Measurements from ENCODE around the gene DEDD. TPM values are rescaled to one million over a fixed set of nuclear protein-coding genes. Genes with fewer than 3 reads are reported as not detected.
A peak's percentile ranks its signal among the peaks of the same experiment; 100 is the strongest.

DEDD gene
- total and polyA plus RNA-seq, 2 donors (not counting 1 experiment from before 2014, with no cell fraction given) = 21.6 to 40.3 TPM

DNA sequence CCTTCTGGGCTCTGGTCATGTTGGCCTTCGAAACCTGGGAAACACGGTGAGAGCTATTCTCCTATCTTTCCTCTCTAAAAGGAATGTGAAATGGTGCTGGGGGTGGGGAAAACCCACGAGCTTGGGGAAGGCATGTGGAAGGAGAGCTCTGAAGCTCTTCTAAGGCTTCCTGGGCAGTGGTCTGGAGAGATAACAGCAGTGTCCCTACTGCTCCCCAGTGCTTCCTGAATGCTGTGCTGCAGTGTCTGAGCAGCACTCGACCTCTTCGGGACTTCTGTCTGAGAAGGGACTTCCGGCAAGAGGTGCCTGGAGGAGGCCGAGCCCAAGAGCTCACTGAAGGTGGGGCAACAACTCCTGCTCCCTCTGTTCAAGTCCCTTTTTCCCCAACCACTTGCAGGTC, 29.6 kb upstream of the DEDD start:
- Histone ChIP-seq H3K4me2 (ENCODE audit: extremely low read depth, insufficient read depth, low read length) (no peak overlapping the region), H3K27ac (ENCODE audit: insufficient read depth, low read length) (no peak overlapping the region), H3K4me3 (replicated peaks in 1 of 4; ENCODE audit: control extremely low read depth in 1 of 4, insufficient read depth in 1 of 4, low read depth in 3 of 4, low read length in 4 of 4) (no peak overlapping the region), H2AFZ (ENCODE audit: low read length) (no peak overlapping the region), H3K4me1 (ENCODE audit: control insufficient read depth, extremely low read depth, insufficient read depth, low read length) (peaks cover 15% of the 10 kb centered on the region), H3K27me3 (ENCODE audit: control insufficient read depth, insufficient read depth, low read length) (no peaks in the 10 kb centered on the region), H3K36me3 (ENCODE audit: control insufficient read depth, insufficient read depth, low read length) (peaks cover 23% of the 10 kb centered on the region), H3K9me3 (ENCODE audit: control insufficient read depth, insufficient read depth, low read depth, low read length) (no peaks in the 10 kb centered on the region), H4K20me1 (ENCODE audit: control insufficient read depth, extremely low read depth, insufficient read depth, low read length) (no peaks in the 10 kb centered on the region), H3K9ac (ENCODE audit: insufficient read depth, low read length) (no peak overlapping the region), H3K79me2 (ENCODE audit: control insufficient read depth, insufficient read depth, low read length) (peaks cover 16% of the 10 kb centered on the region)
- TF ChIP-seq, protein P1, sequence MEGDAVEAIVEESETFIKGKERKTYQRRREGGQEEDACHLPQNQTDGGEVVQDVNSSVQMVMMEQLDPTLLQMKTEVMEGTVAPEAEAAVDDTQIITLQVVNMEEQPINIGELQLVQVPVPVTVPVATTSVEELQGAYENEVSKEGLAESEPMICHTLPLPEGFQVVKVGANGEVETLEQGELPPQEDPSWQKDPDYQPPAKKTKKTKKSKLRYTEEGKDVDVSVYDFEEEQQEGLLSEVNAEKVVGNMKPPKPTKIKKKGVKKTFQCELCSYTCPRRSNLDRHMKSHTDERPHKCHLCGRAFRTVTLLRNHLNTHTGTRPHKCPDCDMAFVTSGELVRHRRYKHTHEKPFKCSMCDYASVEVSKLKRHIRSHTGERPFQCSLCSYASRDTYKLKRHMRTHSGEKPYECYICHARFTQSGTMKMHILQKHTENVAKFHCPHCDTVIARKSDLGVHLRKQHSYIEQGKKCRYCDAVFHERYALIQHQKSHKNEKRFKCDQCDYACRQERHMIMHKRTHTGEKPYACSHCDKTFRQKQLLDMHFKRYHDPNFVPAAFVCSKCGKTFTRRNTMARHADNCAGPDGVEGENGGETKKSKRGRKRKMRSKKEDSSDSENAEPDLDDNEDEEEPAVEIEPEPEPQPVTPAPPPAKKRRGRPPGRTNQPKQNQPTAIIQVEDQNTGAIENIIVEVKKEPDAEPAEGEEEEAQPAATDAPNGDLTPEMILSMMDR (conservative IDR thresholded peaks at IDR 0.05 in 1 of 2, IDR thresholded peaks at IDR 0.05 in 1 of 2; ENCODE audit: low read depth in 1 of 2, low read length in 2 of 2) = no peak
- no peak for TF ChIP-seq EZH2 (IDR thresholded peaks at IDR 0.05; ENCODE audit: low read length, missing control alignments)
- no peak for DNase-seq (ENCODE audit: low read depth in 2 of 2)

DNA sequence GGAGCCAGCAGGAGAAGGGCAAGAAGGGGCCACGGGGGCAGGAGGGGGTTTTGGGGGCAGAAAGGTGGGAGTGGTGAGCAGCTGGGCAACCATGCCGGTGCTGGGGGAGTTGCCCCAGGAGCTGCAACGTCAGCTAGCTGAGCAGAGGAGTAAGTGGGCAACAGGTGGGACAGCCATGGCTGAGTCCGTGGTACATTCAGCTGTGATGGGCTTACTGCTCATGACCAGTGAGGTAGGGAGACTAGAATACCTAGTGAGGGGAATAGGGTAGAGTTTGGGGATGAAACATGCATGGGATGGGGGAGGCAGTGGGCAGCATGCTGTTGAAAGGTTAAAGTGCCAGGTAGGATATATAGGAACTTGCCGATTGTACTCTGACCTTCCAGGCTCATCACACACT, 29.2 kb upstream of the DEDD start:
- no peak for DNase-seq (ENCODE audit: low read depth in 2 of 2)
- Histone ChIP-seq H2AFZ (ENCODE audit: low read length) (no peak overlapping the region), H3K4me2 (ENCODE audit: extremely low read depth, insufficient read depth, low read length) (no peak overlapping the region), H3K4me3 (replicated peaks in 1 of 4; ENCODE audit: control extremely low read depth in 1 of 4, insufficient read depth in 1 of 4, low read depth in 3 of 4, low read length in 4 of 4) (no peak overlapping the region), H3K36me3 (ENCODE audit: control insufficient read depth, insufficient read depth, low read length) (peaks cover 27% of the 10 kb centered on the region), H3K79me2 (ENCODE audit: control insufficient read depth, insufficient read depth, low read length) (peaks cover 16% of the 10 kb centered on the region), H3K9ac (ENCODE audit: insufficient read depth, low read length) (no peak overlapping the region), H3K9me3 (ENCODE audit: control insufficient read depth, insufficient read depth, low read depth, low read length) (no peaks in the 10 kb centered on the region), H3K27me3 (ENCODE audit: control insufficient read depth, insufficient read depth, low read length) (no peaks in the 10 kb centered on the region), H3K4me1 (ENCODE audit: control insufficient read depth, extremely low read depth, insufficient read depth, low read length) (peaks cover 12% of the 10 kb centered on the region), H4K20me1 (ENCODE audit: control insufficient read depth, extremely low read depth, insufficient read depth, low read length) (no peaks in the 10 kb centered on the region), H3K27ac (ENCODE audit: insufficient read depth, low read length) (no peak overlapping the region)
- no peak for TF ChIP-seq EZH2 (IDR thresholded peaks at IDR 0.05; ENCODE audit: low read length, missing control alignments)
- TF ChIP-seq, protein P1 (conservative IDR thresholded peaks at IDR 0.05 in 1 of 2, IDR thresholded peaks at IDR 0.05 in 1 of 2; ENCODE audit: low read depth in 1 of 2, low read length in 2 of 2) = no peak

DNA sequence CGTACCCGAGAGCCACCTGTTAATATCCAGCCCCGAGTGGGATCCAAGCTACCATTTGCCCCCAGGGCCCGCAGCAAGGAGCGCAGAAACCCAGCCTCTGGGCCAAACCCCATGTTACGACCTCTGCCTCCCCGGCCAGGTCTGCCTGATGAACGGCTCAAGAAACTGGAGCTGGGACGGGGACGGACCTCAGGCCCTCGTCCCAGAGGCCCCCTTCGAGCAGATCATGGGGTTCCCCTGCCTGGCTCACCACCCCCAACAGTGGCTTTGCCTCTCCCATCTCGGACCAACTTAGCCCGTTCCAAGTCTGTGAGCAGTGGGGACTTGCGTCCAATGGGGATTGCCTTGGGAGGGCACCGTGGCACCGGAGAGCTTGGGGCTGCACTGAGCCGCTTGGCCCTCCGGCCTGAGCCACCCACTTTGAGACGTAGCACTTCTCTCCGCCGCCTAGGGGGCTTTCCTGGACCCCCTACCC, 28.2 kb upstream of the DEDD start:
- Histone ChIP-seq H3K9me3 (ENCODE audit: control insufficient read depth, insufficient read depth, low read depth, low read length) (no peaks in the 10 kb centered on the region), H4K20me1 (ENCODE audit: control insufficient read depth, extremely low read depth, insufficient read depth, low read length) (no peaks in the 10 kb centered on the region), H3K4me2 (ENCODE audit: extremely low read depth, insufficient read depth, low read length) (peak overlapping the region; percentile 88), H3K9ac (ENCODE audit: insufficient read depth, low read length) (no peak overlapping the region), H3K4me3 (replicated peaks in 1 of 4; ENCODE audit: control extremely low read depth in 1 of 4, insufficient read depth in 1 of 4, low read depth in 3 of 4, low read length in 4 of 4) (no peak overlapping the region), H3K4me1 (ENCODE audit: control insufficient read depth, extremely low read depth, insufficient read depth, low read length) (peaks cover 12% of the 10 kb centered on the region), H3K27me3 (ENCODE audit: control insufficient read depth, insufficient read depth, low read length) (no peaks in the 10 kb centered on the region), H3K27ac (ENCODE audit: insufficient read depth, low read length) (no peak overlapping the region), H2AFZ (ENCODE audit: low read length) (no peak overlapping the region), H3K79me2 (ENCODE audit: control insufficient read depth, insufficient read depth, low read length) (peaks cover 16% of the 10 kb centered on the region), H3K36me3 (ENCODE audit: control insufficient read depth, insufficient read depth, low read length) (peaks cover 27% of the 10 kb centered on the region)
- no peak for DNase-seq (ENCODE audit: low read depth in 2 of 2)
- TF ChIP-seq, protein P1 (conservative IDR thresholded peaks at IDR 0.05 in 1 of 2, IDR thresholded peaks at IDR 0.05 in 1 of 2; ENCODE audit: low read depth in 1 of 2, low read length in 2 of 2) = no peak
- TF ChIP-seq EZH2 (IDR thresholded peaks at IDR 0.05; ENCODE audit: low read length, missing control alignments) = no peak
